ENCODE measurements around the gene PHTF2. TPM values are rescaled to one million over a fixed set of nuclear protein-coding genes. Genes with fewer than 3 reads are reported as not detected.
"Not testable (repeated sequence)": the region's sequence is repeated elsewhere in the genome, so short reads cannot be mapped to it uniquely, and the experiment has no call there.

The PHTF2 gene
- total RNA-seq, 1 donor from 2014 or later, result 9.4 TPM

DNA sequence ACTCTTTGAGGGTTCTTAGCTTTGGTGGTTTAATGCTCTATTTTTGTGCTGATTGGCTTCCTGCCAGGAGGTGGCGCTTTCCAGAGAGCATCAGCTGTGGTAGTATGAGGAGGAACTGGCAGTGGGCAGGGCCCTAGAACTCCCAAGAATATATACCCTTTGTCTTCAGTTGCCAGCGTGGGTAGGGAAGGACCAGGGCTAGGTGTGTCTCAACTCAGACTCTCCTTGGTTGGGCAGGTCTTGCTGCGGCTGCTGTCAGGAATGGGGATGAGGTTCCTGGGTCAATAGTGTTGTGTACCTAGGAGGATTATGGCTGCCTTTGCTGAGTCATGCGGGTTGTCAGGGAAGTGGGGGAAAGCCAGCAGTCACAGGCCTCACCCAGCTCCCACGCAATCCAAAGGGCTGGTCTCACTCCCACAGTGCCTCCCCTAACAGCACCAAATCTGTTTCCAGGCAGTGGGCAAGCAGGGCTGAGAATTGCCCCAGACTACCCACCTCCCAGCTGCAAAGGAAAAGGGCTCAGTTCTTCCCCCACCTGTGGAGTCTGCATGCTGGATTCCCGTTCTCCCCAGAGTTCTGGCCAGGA, 191.5 kb downstream of the PHTF2 start:
- DNase-seq (ENCODE audit: low read depth), result peak; percentile 20

DNA sequence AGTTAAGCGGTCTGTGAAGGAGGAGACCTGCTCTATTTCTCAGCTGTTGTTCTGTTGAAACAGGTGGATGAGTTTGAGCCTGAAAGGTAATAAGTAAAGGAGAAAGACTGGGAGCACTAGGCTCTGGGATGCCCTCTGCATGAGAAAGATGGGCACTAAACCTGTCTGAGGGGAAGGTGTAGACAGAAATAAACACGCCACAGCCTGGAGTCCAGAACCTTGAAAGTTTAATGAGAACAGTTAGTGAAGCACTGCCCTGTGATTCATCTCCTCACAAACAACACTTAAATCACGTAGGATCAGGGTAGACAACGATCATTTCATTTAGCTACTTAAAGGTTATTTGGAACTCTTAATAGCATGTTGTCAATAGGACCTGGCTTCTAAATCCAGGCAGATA, 193.1 kb downstream of the PHTF2 start:
- peak; percentile 9 for DNase-seq (ENCODE audit: low read depth)

DNA sequence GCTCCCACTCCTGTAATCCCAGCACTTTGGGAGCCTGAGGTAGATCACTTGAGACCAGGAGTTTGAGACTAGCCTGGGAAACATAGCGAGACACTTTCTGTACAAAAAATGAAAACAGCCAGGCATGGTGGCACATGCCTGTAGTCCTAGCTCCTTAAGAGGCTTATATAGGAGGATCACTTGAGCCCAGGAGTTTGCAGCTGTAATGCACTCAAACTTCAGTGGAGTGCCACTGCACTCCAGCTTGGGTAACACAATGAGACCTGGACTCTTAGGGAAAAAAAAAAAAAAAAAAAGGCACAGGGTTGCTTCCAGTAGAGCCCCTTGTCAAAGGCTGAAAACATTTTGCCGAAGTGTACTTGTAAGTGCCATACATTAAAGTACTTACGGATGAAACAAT, 195.3 kb downstream of the PHTF2 start:
- DNase-seq (ENCODE audit: low read depth), result no peak

DNA sequence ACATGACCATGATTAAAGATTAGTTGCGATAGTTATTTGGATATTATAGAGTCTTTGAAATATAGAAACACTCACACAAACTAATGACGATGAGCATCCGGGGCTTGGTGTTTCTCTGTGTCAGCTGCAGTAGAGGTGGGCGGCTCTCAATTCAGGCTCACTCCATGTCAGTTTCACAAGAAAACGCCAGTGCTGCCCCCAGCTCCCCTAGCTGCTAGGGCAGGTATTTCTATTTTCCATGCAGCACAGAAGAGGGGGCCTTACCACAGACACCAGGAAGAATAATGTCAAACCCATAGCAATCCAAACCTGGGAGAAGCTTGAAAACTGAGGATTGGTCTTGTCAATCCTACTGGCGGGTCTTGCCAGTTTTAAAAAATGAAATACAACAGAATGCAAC, 197.1 kb downstream of the PHTF2 start:
- no peak for DNase-seq (ENCODE audit: low read depth)

DNA sequence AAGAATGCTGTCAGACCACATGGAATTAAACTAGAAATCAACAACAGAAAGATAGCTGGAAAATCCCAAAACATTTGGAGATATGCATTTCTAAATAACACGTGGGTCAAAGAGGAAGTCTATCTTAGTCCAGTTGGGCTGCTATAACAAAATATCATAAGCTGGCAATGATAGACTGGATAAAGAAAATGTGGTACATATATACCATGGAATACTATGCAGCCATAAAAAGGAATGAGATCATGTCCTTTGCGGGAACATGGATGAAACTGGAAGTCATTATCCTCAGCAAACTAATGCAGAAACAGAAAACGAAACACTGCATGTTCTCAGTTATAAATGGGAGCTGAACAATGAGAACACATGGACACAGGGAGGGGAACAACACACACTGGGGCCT, 200.6 kb downstream of the PHTF2 start:
- not testable (repeated sequence) for DNase-seq (ENCODE audit: low read depth)

DNA sequence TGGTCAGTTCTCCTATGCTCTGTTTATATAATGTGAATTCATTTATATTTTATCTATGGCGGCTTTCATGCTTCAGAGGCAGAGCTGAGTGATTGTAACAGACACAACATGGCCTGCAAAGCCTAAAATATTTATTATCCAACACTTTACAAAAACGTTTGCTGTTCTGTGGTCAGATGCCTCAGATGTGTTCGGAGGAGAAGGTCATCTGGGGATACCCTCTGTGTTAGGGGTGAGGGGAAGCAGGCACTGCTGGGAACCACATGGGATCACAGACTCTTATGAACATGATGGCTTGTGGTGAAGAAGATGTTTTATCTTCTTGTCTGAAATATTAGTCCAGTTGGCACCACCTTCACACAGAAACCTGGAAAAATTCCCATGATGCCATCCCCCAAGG, 203.4 kb downstream of the PHTF2 start:
- no peak for DNase-seq (ENCODE audit: low read depth)

DNA sequence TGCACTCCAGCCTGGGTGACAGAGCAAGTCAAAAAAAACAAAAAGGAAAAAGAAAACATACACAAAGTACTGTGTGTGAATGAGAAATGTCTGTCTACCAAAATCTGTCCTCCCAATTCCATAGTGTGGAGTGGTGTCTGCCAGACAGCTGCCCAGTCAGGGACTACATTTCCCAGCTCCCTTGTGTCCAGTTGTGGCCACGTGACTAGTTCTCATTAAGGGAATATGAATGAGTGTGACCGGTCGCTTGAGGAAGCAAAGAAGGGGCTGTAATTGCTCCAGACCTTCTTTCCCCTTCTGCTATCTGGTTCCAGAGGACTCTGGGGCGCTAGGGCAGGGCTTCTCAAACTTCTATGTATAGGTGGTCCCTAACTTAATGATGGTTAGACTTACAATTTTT, 204.1 kb downstream of the PHTF2 start:
- DNase-seq (ENCODE audit: low read depth), result no peak

GRCh38 chr7:78006063-78006755, 207.6 kb downstream of the PHTF2 start:
- DNase-seq (ENCODE audit: low read depth), result peak; percentile 18

Other genes starting within 250 kb of the PHTF2 start
- 9.9 and 24.5 TPM in 2 replicates for gene RSBN1L, start 102.3 kb upstream of the PHTF2 start, total RNA-seq
- gene TMEM60, start 339 bp upstream of the PHTF2 start, total RNA-seq, result 12.0 and 12.9 TPM in 2 replicates